Lung (tissue), 12 donors: ENCODE measurements around the gene NAALADL2. TPM values are rescaled to one million over a fixed set of nuclear protein-coding genes. Genes with fewer than 3 reads are reported as not detected.
"Not testable (repeated sequence)": the region's sequence is repeated elsewhere in the genome, so short reads cannot be mapped to it uniquely, and the experiment has no call there.

Source experiments
- ATAC-seq: fragments of 200-7000 bp; cut with Tn5 transposase; one replicate; pipeline ENCODE4 v1.9.1; 2020; ENCODE audit warnings: moderate number of reproducible peaks; ENCODE audit not compliant: insufficient read depth, low FRiP score
- DNase-seq, 3 donors: peaks; one replicate each; pipeline ENCODE4 v3.0.0-alpha.2; 2013 to 2017
- H3K27ac ChIP-seq, 2 donors: one replicate each; pipeline ENCODE4 v1.5.1; 2013; ENCODE audit warnings: mild to moderate bottlenecking in 2 of 2, moderate library complexity in 2 of 2, control low read depth in 1 of 2, inconsistent platforms in 1 of 2, low read depth in 1 of 2, low read length in 1 of 2
- H3K27me3 ChIP-seq, 3 donors: one replicate each; pipeline ENCODE4 v1.5.1; 2013; ENCODE audit warnings: low read length in 2 of 3; ENCODE audit not compliant: control insufficient read depth in 3 of 3, insufficient read depth in 3 of 3
- H3K36me3 ChIP-seq, 4 donors: one replicate each; pipeline ENCODE4 v1.5.1; 2013; ENCODE audit warnings: low read length in 4 of 4, mild to moderate bottlenecking in 1 of 4, moderate library complexity in 1 of 4; ENCODE audit not compliant: control insufficient read depth in 4 of 4, insufficient read depth in 4 of 4
- H3K4me1 ChIP-seq, 5 donors: one replicate each; pipeline ENCODE4 v1.5.1; 2013; ENCODE audit warnings: low read length in 5 of 5, mild to moderate bottlenecking in 2 of 5, moderate library complexity in 1 of 5; ENCODE audit not compliant: control insufficient read depth in 5 of 5, insufficient read depth in 5 of 5
- H3K4me3 ChIP-seq: one replicate; pipeline ENCODE4 v1.5.1; 2013; ENCODE audit warnings: mild to moderate bottlenecking, control low read depth, moderate library complexity
- H3K9ac ChIP-seq, 2 donors: one replicate each; pipeline ENCODE4 v1.5.1; 2013; ENCODE audit warnings: low read length in 2 of 2, control low read depth in 1 of 2; ENCODE audit not compliant: insufficient read depth in 1 of 2
- H3K9me3 ChIP-seq, 4 donors: one replicate each; pipeline ENCODE4 v1.5.1; 2013; ENCODE audit warnings: low read length in 3 of 4, mild to moderate bottlenecking in 1 of 4, moderate library complexity in 1 of 4; ENCODE audit not compliant: control insufficient read depth in 4 of 4, insufficient read depth in 3 of 4
- CTCF ChIP-seq: IDR thresholded peaks from 2 replicates; pipeline ENCODE4 v1.5.1; 2012; ENCODE audit warnings: mild to moderate bottlenecking; ENCODE audit errors: control extremely low read depth, extremely low read depth
- WGBS, 2 donors: extraction: QIAGEN DNeasy Blood & Tissue Kit; methylation state at CpG; one replicate each; pipeline ENCODE4 v1.1.7; 2013; 5-methylcytosine and 5-hydroxymethylcytosine counted together
- polyA plus RNA-seq, 2 donors: library from polyadenylated mRNA; stranded (reverse); fragments of 200-250 nt; gene quantifications; one replicate each; pipeline ENCODE4 v1.2.1, GENCODE V29; 2013
- total RNA-seq, 2 donors: library from RNA; depleted of rRNA in 1 of 2; stranded (reverse); fragments of >200 nt in 1 of 2; gene quantifications; one replicate each; pipeline ENCODE4 v1.2.1, GENCODE V29; 2014 to 2021
- donor health status: control.
- donor health status: control.
- donor health status: Bipolar disorder and iron deficiency.
- donor health status: healthy.
- donor health status: DM: yes; HTN: yes; CAD: no.

NAALADL2 gene
- total and polyA plus RNA-seq, 4 donors, result 0.49 to 46.7 (median 4.7) TPM

DNA sequence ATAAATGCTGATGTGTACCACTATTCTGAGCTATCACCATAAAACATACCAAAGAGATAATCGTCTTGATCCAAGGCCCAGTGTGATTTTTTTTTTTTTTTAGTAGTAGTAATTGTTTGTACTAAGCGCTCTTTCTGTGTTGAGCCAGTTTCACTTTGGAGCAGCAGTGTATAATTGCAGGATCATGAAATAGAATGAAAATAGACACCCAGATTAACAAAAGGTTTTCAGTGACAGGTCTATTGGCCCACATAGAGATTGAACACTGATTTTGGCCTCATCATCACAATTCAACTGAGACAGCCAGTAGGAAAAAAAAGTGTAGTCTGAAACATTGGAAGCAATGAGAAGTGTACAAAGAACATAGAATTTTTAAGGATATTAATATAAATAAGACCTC is 749.8 kb downstream of the NAALADL2 start:
- no peak overlapping the region for H3K9ac ChIP-seq
- WGBS, 2 donors, result 90 to 92% methylated on average over 2 of the region's 2 CpGs

DNA sequence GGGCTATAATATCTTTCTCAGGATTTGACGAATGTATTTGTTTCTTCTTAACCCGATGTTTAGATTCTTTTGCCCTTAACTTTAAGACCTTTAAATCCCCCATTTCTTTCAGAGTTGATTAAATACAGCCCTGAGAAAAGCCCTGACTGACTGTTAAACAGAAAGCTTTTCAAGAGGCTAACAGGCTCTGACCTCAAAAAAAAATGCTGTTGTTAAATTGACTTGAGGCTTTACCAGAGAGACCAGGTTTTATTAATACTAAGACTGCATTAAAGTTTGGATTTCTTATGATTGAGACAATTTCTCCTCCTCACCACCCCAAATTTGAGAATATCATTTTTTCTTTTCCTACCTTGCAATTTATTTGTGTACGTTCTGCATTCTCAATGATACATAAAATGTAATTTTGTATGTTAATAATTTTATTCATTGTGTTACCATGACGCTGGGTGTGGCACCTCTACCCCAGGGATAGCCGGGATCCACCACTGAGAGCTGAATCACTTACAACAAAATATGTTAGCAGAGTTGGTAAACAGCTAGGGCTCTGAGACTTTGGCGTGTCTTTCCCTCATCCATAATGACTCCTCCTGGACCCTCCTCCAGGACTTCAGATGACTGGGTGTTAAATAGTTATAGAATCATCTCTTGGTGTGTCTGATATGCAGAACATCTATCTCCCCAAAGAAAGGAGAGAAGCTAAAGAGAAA is 753.5 kb downstream of the NAALADL2 start:
- ATAC-seq, result no peak

More for the DNA sequence above, 749.8 kb downstream of the NAALADL2 start:
- H3K36me3 ChIP-seq, result no peaks in the 10 kb centered on the region
- no peaks in the 10 kb centered on the region for H3K9me3 ChIP-seq
- no peak for ATAC-seq
- no peak overlapping the region for H3K4me3 ChIP-seq
- no peaks in the 10 kb centered on the region for H3K4me1 ChIP-seq
- DNase-seq, result no peak
- no peak overlapping the region for H3K27ac ChIP-seq
- no peaks in the 10 kb centered on the region for H3K27me3 ChIP-seq
- no peak for TF ChIP-seq CTCF

GRCh38 chr3:175614107-175614506 is 755.0 kb downstream of the NAALADL2 start:
- 95 to 96% methylated on average over 9 of the region's 9 CpGs for WGBS, 2 donors
- not testable (repeated sequence) for H3K27me3 ChIP-seq, H3K4me1 ChIP-seq, H3K9me3 ChIP-seq, ATAC-seq, DNase-seq, H3K27ac ChIP-seq, H3K4me3 ChIP-seq, H3K9ac ChIP-seq, H3K36me3 ChIP-seq

More for the DNA sequence above, 753.5 kb downstream of the NAALADL2 start:
- Histone ChIP-seq H3K4me3 (no peak overlapping the region), H3K27me3 (no peaks in the 10 kb centered on the region), H3K36me3 (no peaks in the 10 kb centered on the region), H3K9me3 (no peaks in the 10 kb centered on the region), H3K27ac (no peak overlapping the region), H3K9ac (no peak overlapping the region), H3K4me1 (no peaks in the 10 kb centered on the region)
- no peak for DNase-seq
- 80 to 83% methylated on average over 6 of the region's 6 CpGs for WGBS, 2 donors
- TF ChIP-seq CTCF, result no peak

GRCh38 chr3:175617247-175617646 is 758.1 kb downstream of the NAALADL2 start:
- no peak overlapping the region for H3K4me3 ChIP-seq
- DNase-seq, result no peak
- no peak overlapping the region for H3K9ac ChIP-seq
- H3K36me3 ChIP-seq, result no peaks in the 10 kb centered on the region
- no peak for TF ChIP-seq CTCF
- no peak overlapping the region for H3K27ac ChIP-seq
- H3K4me1 ChIP-seq, result no peaks in the 10 kb centered on the region
- ATAC-seq, result no peak
- no peaks in the 10 kb centered on the region for H3K9me3 ChIP-seq
- WGBS, 2 donors, result 85 to 91% methylated on average over 3 of the region's 3 CpGs
- H3K27me3 ChIP-seq, result no peaks in the 10 kb centered on the region
